ENCODE measurements around the gene TEKT5.

GRCh38 chr16:10669791-10670190 lies 24.9 kb downstream of the TEKT5 start:
- TF ChIP-seq POLR2A (IDR thresholded peaks at IDR 0.05; ENCODE audit: low read depth, low read length) (no peak), TAF1 (IDR thresholded peaks at IDR 0.05; ENCODE audit: low read depth, low read length) (no peak), POLR2AphosphoS5 (IDR thresholded peaks at IDR 0.05; ENCODE audit: low read depth, low read length) (no peak)

All from GM12891 (cell line).